Glutamatergic neuron (in vitro differentiated cells): Measurements from ENCODE around the gene LRRK1. TPM values are rescaled to one million over a fixed set of nuclear protein-coding genes. Genes with fewer than 3 reads are reported as not detected.

Experiments
- DNase-seq: peaks from one replicate; pipeline ENCODE4 v3.0.0; 2022
- H3K27ac Mint-ChIP-seq: one replicate; pipeline ENCODE4 v1.8.0; 2020; ENCODE audit warnings: mild to moderate bottlenecking, mixed read lengths, inconsistent platforms; ENCODE audit not compliant: unreplicated experiment
- H3K27me3 Mint-ChIP-seq: one replicate; pipeline ENCODE4 v1.8.0; 2020; ENCODE audit warnings: mild to moderate bottlenecking, moderate library complexity, mixed read lengths, inconsistent platforms; ENCODE audit not compliant: unreplicated experiment
- H3K36me3 Mint-ChIP-seq: one replicate; pipeline ENCODE4 v1.8.0; 2020; ENCODE audit warnings: mild to moderate bottlenecking, mixed read lengths, inconsistent platforms; ENCODE audit not compliant: unreplicated experiment
- H3K4me1 Mint-ChIP-seq: one replicate; pipeline ENCODE4 v1.8.0; 2020; ENCODE audit warnings: mild to moderate bottlenecking, low read depth, mixed read lengths, inconsistent platforms; ENCODE audit not compliant: unreplicated experiment
- H3K4me3 Mint-ChIP-seq: one replicate; pipeline ENCODE4 v1.8.0; 2020; ENCODE audit warnings: mild to moderate bottlenecking, mixed read lengths, inconsistent platforms; ENCODE audit not compliant: unreplicated experiment
- H3K9me3 Mint-ChIP-seq: one replicate; pipeline ENCODE4 v1.8.0; 2020; ENCODE audit warnings: mild to moderate bottlenecking, moderate library complexity, mixed read lengths, inconsistent platforms; ENCODE audit not compliant: unreplicated experiment
- CTCF ChIP-seq: fragments of 200-600 bp; sonication (generic); IDR thresholded peaks from one replicate; pipeline ENCODE4 v1.5.0; 2021; ENCODE audit not compliant: partially characterized antibody, unreplicated experiment
- total RNA-seq: library from RNA; stranded (reverse); fragmentation: NEBNext Ultra II Directional; extraction: Animal tissue kit (Norgen Biotek cat#: 25700); gene quantifications from one replicate; pipeline ENCODE4 v1.2.1, GENCODE V29; 2021; ENCODE audit not compliant: unreplicated experiment

The LRRK1 gene
- total RNA-seq, 1 donor from 2014 or later = 1.5 TPM

GRCh38 chr15:101019366-101019896, 100.3 kb downstream of the LRRK1 start:
- Mint-ChIP-seq H3K4me3 (no peak overlapping the region), H3K27me3 (peaks cover 9% of the 10 kb centered on the region), H3K9me3 (peaks cover 8% of the 10 kb centered on the region), H3K4me1 (peaks cover 17% of the 10 kb centered on the region), H3K36me3 (no peaks in the 10 kb centered on the region), H3K27ac (no peak overlapping the region)
- peak; percentile 5 for DNase-seq
- TF ChIP-seq CTCF = no peak

DNA sequence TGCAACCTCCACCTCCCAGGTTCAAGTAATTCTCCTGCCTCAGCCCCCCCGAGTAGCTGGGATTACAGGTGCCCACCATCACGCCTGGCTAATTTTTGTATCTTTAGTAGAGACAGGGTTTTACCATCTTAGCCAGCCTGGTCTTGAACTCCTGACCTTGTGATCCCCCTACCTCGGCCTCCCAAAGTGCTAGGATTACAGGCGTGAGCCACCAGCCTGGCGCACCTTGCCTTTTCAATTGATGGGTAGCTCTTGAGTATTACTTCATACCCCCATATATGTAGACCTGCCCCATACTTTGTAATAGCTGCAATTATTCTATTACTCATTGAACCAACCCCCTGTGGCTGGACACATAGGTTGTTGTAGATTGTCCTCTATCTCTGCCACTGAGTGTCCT, 101.3 kb downstream of the LRRK1 start:
- TF ChIP-seq CTCF = no peak
- H3K4me3 Mint-ChIP-seq = no peak overlapping the region

GRCh38 chr15:101020945-101021344, 101.8 kb downstream of the LRRK1 start:
- H3K9me3 Mint-ChIP-seq = peaks cover 4% of the 10 kb centered on the region
- H3K4me3 Mint-ChIP-seq = no peak overlapping the region
- no peak for TF ChIP-seq CTCF
- peak; percentile 4 for DNase-seq
- no peaks in the 10 kb centered on the region for H3K36me3 Mint-ChIP-seq
- peaks cover 7% of the 10 kb centered on the region for H3K4me1 Mint-ChIP-seq
- H3K27ac Mint-ChIP-seq = no peak overlapping the region
- peaks cover 9% of the 10 kb centered on the region for H3K27me3 Mint-ChIP-seq

More for the DNA sequence above, 101.3 kb downstream of the LRRK1 start:
- Mint-ChIP-seq H3K36me3 (no peaks in the 10 kb centered on the region), H3K9me3 (peaks cover 4% of the 10 kb centered on the region), H3K4me1 (peaks cover 8% of the 10 kb centered on the region), H3K27ac (no peak overlapping the region), H3K27me3 (peaks cover 9% of the 10 kb centered on the region)
- DNase-seq = peak; percentile 2

GRCh38 chr15:101022306-101022705, 103.1 kb downstream of the LRRK1 start:
- H3K36me3 Mint-ChIP-seq = no peaks in the 10 kb centered on the region
- H3K4me3 Mint-ChIP-seq = no peak overlapping the region
- peaks cover 4% of the 10 kb centered on the region for H3K9me3 Mint-ChIP-seq
- DNase-seq = peak; percentile 8
- no peak for TF ChIP-seq CTCF
- peaks cover 7% of the 10 kb centered on the region for H3K4me1 Mint-ChIP-seq
- peaks cover 12% of the 10 kb centered on the region for H3K27me3 Mint-ChIP-seq
- H3K27ac Mint-ChIP-seq = no peak overlapping the region

DNA sequence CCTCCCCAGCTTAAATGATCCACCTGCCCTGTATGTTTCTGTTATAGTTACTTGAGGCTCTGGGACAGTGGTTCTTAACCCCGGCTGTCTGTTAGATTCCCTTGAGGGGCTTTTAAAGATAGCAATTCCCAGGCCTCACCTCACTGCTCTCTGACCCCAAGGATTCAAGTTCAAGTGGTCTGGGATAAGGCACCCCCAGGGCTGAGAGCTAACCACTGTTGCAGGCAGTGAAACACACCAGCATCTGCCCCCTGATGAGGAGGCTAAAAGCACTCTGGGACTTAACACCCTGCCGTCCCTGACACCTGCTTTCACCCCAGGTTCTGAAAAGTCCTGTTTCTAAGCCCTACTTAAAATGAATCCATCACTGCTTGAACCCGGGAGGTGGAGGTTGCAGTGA, 103.7 kb downstream of the LRRK1 start:
- H3K36me3 Mint-ChIP-seq = no peaks in the 10 kb centered on the region
- no peak overlapping the region for H3K4me3 Mint-ChIP-seq
- DNase-seq = no peak
- H3K27ac Mint-ChIP-seq = no peak overlapping the region
- peaks cover 12% of the 10 kb centered on the region for H3K27me3 Mint-ChIP-seq
- TF ChIP-seq CTCF = no peak
- H3K9me3 Mint-ChIP-seq = peaks cover 4% of the 10 kb centered on the region
- H3K4me1 Mint-ChIP-seq = peaks cover 7% of the 10 kb centered on the region
